GM12891 (cell line): ENCODE results near the gene SPOCD1.

Experiments
- DNase-seq: peaks from one replicate; pipeline ENCODE4 v3.0.0; 2011; ENCODE audit warnings: low spot score; ENCODE audit not compliant: insufficient read length
- FAIRE-seq: peaks from 2 replicates; lab custom pipeline; 2011; peaks lifted over from hg19 to GRCh38; lab: Jason Lieb, UNC
- PAX5 ChIP-seq: IDR thresholded peaks from 2 replicates; pipeline ENCODE4 v1.6.1; 2011; ENCODE audit warnings: low read length, moderate library complexity, mild to moderate bottlenecking; ENCODE audit not compliant: insufficient read depth, severe bottlenecking
- POLR2A ChIP-seq: IDR thresholded peaks from 2 replicates; pipeline ENCODE4 v1.6.1; 2011; ENCODE audit warnings: low read depth, low read length, control low read depth
- POLR2AphosphoS5 ChIP-seq: IDR thresholded peaks from 2 replicates; pipeline ENCODE4 v1.6.1; 2011; ENCODE audit warnings: low read depth, low read length, control low read depth
- POU2F2 ChIP-seq: IDR thresholded peaks from 2 replicates; pipeline ENCODE4 v1.6.1; 2011; ENCODE audit warnings: low read depth, mild to moderate bottlenecking, control low read depth, low read length, moderate library complexity
- SPI1 ChIP-seq: IDR thresholded peaks from 2 replicates; pipeline ENCODE4 v1.6.1; 2011; ENCODE audit warnings: low read depth, low read length, control low read depth
- TAF1 ChIP-seq: IDR thresholded peaks from 2 replicates; pipeline ENCODE4 v1.6.1; 2011; ENCODE audit warnings: low read depth, low read length, control low read depth

Gene SPOCD1

GRCh38 chr1:31773861-31774260, 42.0 kb downstream of the SPOCD1 start:
- DNase-seq (no peak), FAIRE-seq (peak; percentile 74)
- no peak for TF ChIP-seq SPI1
- no peak for TF ChIP-seq POLR2AphosphoS5
- no peak for TF ChIP-seq POLR2A
- no peak for TF ChIP-seq POU2F2
- no peak for TF ChIP-seq PAX5
- TF ChIP-seq TAF1: no peak

- TF ChIP-seq POLR2A (no peak), POU2F2 (no peak), TAF1 (no peak), PAX5 (no peak), SPI1 (no peak), POLR2AphosphoS5 (no peak)
- DNase-seq (no peak), FAIRE-seq (no peak)
Observed at GRCh38 chr1:31772669-31773248, 43.1 kb downstream of the SPOCD1 start.

- TF ChIP-seq PAX5: no peak
- no peak for TF ChIP-seq POLR2A
- no peak for TF ChIP-seq TAF1
- no peak for TF ChIP-seq POLR2AphosphoS5
- no peak for TF ChIP-seq SPI1
- no peak for TF ChIP-seq POU2F2
- DNase-seq (no peak), FAIRE-seq (peak; percentile 88)
Observed at GRCh38 chr1:31771891-31772668, 43.7 kb downstream of the SPOCD1 start.

GRCh38 chr1:31769720-31770390, 46.0 kb downstream of the SPOCD1 start:
- DNase-seq (no peak), FAIRE-seq (no peak)
- TF ChIP-seq POLR2A: no peak
- TF ChIP-seq POU2F2: no peak
- TF ChIP-seq POLR2AphosphoS5: no peak
- TF ChIP-seq SPI1: no peak
- TF ChIP-seq PAX5: no peak
- no peak for TF ChIP-seq TAF1

- TF ChIP-seq SPI1: peak; percentile 99
- TF ChIP-seq POLR2A: no peak
- DNase-seq (no peak), FAIRE-seq (peak; percentile 55)
Observed at GRCh38 chr1:31768939-31769704, 46.7 kb downstream of the SPOCD1 start.

- no peak for DNase-seq
- TF ChIP-seq TAF1: no peak
- TF ChIP-seq POU2F2: no peak
- TF ChIP-seq POLR2AphosphoS5: no peak
- no peak for TF ChIP-seq PAX5
- no peak for TF ChIP-seq SPI1
- no peak for TF ChIP-seq POLR2A
- FAIRE-seq: peak; percentile 48
Observed at GRCh38 chr1:31768407-31768907, 47.4 kb downstream of the SPOCD1 start.

GRCh38 chr1:31767225-31767624, 48.6 kb downstream of the SPOCD1 start:
- TF ChIP-seq SPI1: no peak
- no peak for TF ChIP-seq POLR2A
- TF ChIP-seq POU2F2: no peak
- TF ChIP-seq TAF1: no peak
- no peak for TF ChIP-seq PAX5
- TF ChIP-seq POLR2AphosphoS5: no peak
- DNase-seq: no peak

GRCh38 chr1:31765516-31765915, 50.3 kb downstream of the SPOCD1 start:
- TF ChIP-seq SPI1 (no peak), TAF1 (no peak), POU2F2 (no peak), POLR2AphosphoS5 (no peak), POLR2A (no peak)
- peak; percentile 23 for FAIRE-seq

More at GRCh38 chr1:31767225-31767624, 48.6 kb downstream of the SPOCD1 start:
- no peak for FAIRE-seq

GRCh38 chr1:31765041-31765467, 50.8 kb downstream of the SPOCD1 start:
- TF ChIP-seq POLR2A: no peak
- TF ChIP-seq TAF1: no peak
- TF ChIP-seq PAX5: no peak
- no peak for TF ChIP-seq POLR2AphosphoS5
- no peak for TF ChIP-seq SPI1
- no peak for TF ChIP-seq POU2F2
- DNase-seq (no peak), FAIRE-seq (peak; percentile 58)

More at GRCh38 chr1:31765516-31765915, 50.3 kb downstream of the SPOCD1 start:
- DNase-seq: no peak
